Endodermal cell (in vitro differentiated cells): ENCODE data around the gene CCDC73. TPM values are rescaled to one million over a fixed set of nuclear protein-coding genes. Genes with fewer than 3 reads are reported as not detected.

Source experiments
- DNase-seq: peaks from one replicate; pipeline ENCODE4 v3.0.0-alpha.2; 2017
- H3K27ac ChIP-seq: 2 replicates; pipeline ENCODE4 v1.5.1; 2013; ENCODE audit warnings: mild to moderate bottlenecking, low read depth, low read length, moderate library complexity
- H3K27me3 ChIP-seq: 2 replicates; pipeline ENCODE4 v1.6.1; 2013; ENCODE audit warnings: mild to moderate bottlenecking, low read length, moderate library complexity; ENCODE audit not compliant: insufficient read depth, control insufficient read depth, poor library complexity, severe bottlenecking
- H3K36me3 ChIP-seq: 2 replicates; pipeline ENCODE4 v1.7.0; 2013; ENCODE audit warnings: mild to moderate bottlenecking, low read length, moderate library complexity; ENCODE audit not compliant: control insufficient read depth, insufficient read depth
- H3K4me1 ChIP-seq: one replicate; pipeline ENCODE4 v1.7.0; 2013; ENCODE audit warnings: low read length; ENCODE audit not compliant: control insufficient read depth, insufficient read depth
- H3K4me3 ChIP-seq: 2 replicates; pipeline ENCODE4 v1.5.1; 2013; ENCODE audit warnings: mild to moderate bottlenecking, low read length, moderate library complexity
- H3K9ac ChIP-seq: 2 replicates; pipeline ENCODE4 v1.6.1; 2013; ENCODE audit warnings: mild to moderate bottlenecking, low read length, moderate library complexity; ENCODE audit not compliant: poor library complexity, severe bottlenecking; ENCODE audit errors: extremely low read depth
- H3K9me3 ChIP-seq: 2 replicates; pipeline ENCODE4 v1.6.1; 2013; ENCODE audit warnings: mild to moderate bottlenecking, low read length, moderate library complexity; ENCODE audit not compliant: control insufficient read depth
- H3K27ac Mint-ChIP-seq: 2 replicates; pipeline ENCODE4 v1.8.0; 2020; ENCODE audit warnings: mixed read lengths
- H3K27me3 Mint-ChIP-seq: 2 replicates; pipeline ENCODE4 v1.8.0; 2021; ENCODE audit warnings: mild to moderate bottlenecking, mixed read lengths; ENCODE audit not compliant: insufficient read depth
- H3K36me3 Mint-ChIP-seq: 2 replicates; pipeline ENCODE4 v1.8.0; 2020; ENCODE audit warnings: low read depth, mixed read lengths
- H3K4me1 Mint-ChIP-seq: 2 replicates; pipeline ENCODE4 v1.8.0; 2020; ENCODE audit warnings: mixed read lengths
- H3K4me3 Mint-ChIP-seq: 2 replicates; pipeline ENCODE4 v1.8.0; 2020; ENCODE audit warnings: mild to moderate bottlenecking, moderate library complexity, mixed read lengths
- H3K9me3 Mint-ChIP-seq: 2 replicates; pipeline ENCODE4 v1.8.0; 2020; ENCODE audit warnings: mild to moderate bottlenecking, mixed read lengths
- CTCF ChIP-seq: fragments of 200-600 bp; sonication (generic); conservative IDR thresholded peaks from 2 replicates; pipeline ENCODE4 v1.5.0; 2021; ENCODE audit warnings: antibody characterized with exemption, mild to moderate bottlenecking
- WGBS, 2 experiments: methylation state at CpG; one replicate each; pipeline versions ENCODE4 v1.1.5 to v1.1.7; 2013; ENCODE audit warnings: missing lambda C conversion rate in 2 of 2, mixed read lengths in 1 of 2; ENCODE audit not compliant: insufficient coverage in 1 of 2, insufficient read length in 1 of 2; 5-methylcytosine and 5-hydroxymethylcytosine counted together
- total RNA-seq, 2 donors: library from RNA; stranded (reverse); fragmentation: NEBNext Ultra II Directional in 1 of 2; extraction: Animal tissue kit (Norgen Biotek cat#: 25700) in 1 of 2; gene quantifications; 2 replicates in 1 of 2; 3 replicates in 1 of 2; pipeline ENCODE4 v1.2.1, GENCODE V29; 2021

Gene CCDC73
- total RNA-seq, 2 donors from 2014 or later: not detected

- 97 to 100% methylated on average over 6 of the region's 6 CpGs for WGBS, 2 experiments
- Histone ChIP-seq H3K9ac (no peak overlapping the region), H3K27ac (no peak overlapping the region), H3K27me3 (no peaks in the 10 kb centered on the region), H3K4me1 (no peaks in the 10 kb centered on the region), H3K9me3 (peaks cover 6% of the 10 kb centered on the region), H3K4me3 (no peak overlapping the region), H3K36me3 (no peaks in the 10 kb centered on the region)
- no peak for TF ChIP-seq CTCF
- no peak for DNase-seq
- H3K4me3 Mint-ChIP-seq: no peak overlapping the region
- H3K9me3 Mint-ChIP-seq: peaks cover 10% of the 10 kb centered on the region
- H3K27ac Mint-ChIP-seq: no peak overlapping the region
- H3K27me3 Mint-ChIP-seq: peaks cover 4% of the 10 kb centered on the region
- H3K4me1 Mint-ChIP-seq: no peaks in the 10 kb centered on the region
- H3K36me3 Mint-ChIP-seq: no peaks in the 10 kb centered on the region
These were observed 90.2 kb downstream of the CCDC73 start for GRCh38 chr11:32704261-32704660.

DNA sequence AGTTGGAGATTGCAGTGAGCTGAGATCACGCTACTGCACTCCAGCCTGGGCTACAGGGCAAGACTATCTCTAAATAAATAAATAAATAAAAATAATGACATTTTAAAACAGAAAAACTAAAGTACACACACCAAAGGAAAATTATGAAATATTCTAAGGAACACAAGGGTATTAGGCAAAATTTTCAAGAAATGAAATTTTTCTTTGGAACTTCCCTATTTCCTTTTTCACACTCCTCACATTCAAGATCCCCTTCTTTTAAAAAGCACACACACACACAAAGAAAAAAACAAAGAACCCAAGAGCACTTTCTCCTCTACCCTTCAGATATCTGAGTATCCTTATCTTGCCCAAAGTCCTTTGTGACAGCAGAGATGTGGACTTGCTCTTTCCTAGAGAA is 92.8 kb downstream of the CCDC73 start:
- Mint-ChIP-seq H3K9me3 (peaks cover 10% of the 10 kb centered on the region), H3K27ac (no peak overlapping the region)

GRCh38 chr11:32698579-32698978 is 95.9 kb downstream of the CCDC73 start:
- H3K36me3 Mint-ChIP-seq: no peaks in the 10 kb centered on the region
- H3K4me3 Mint-ChIP-seq: no peak overlapping the region
- no peaks in the 10 kb centered on the region for H3K4me1 Mint-ChIP-seq
- Histone ChIP-seq H3K9me3 (no peaks in the 10 kb centered on the region), H3K27me3 (no peaks in the 10 kb centered on the region), H3K9ac (no peak overlapping the region), H3K4me3 (no peak overlapping the region), H3K4me1 (no peaks in the 10 kb centered on the region), H3K36me3 (no peaks in the 10 kb centered on the region), H3K27ac (no peak overlapping the region)
- no peak overlapping the region for H3K27ac Mint-ChIP-seq
- no peak for DNase-seq
- H3K27me3 Mint-ChIP-seq: no peaks in the 10 kb centered on the region
- no peak for TF ChIP-seq CTCF
- no peaks in the 10 kb centered on the region for H3K9me3 Mint-ChIP-seq
- 83% methylated on average over 1 of the region's 2 CpGs; no CpG with 5 or more reads in 1 of the 2 experiments for WGBS, 2 experiments

More for the DNA sequence above, 92.8 kb downstream of the CCDC73 start:
- H3K4me1 ChIP-seq: no peaks in the 10 kb centered on the region
- H3K36me3 ChIP-seq: no peaks in the 10 kb centered on the region
- no peaks in the 10 kb centered on the region for H3K4me1 Mint-ChIP-seq
- no peak overlapping the region for H3K9ac ChIP-seq
- peaks cover 6% of the 10 kb centered on the region for H3K9me3 ChIP-seq
- no peak overlapping the region for H3K4me3 ChIP-seq
- H3K36me3 Mint-ChIP-seq: no peaks in the 10 kb centered on the region
- H3K4me3 Mint-ChIP-seq: no peak overlapping the region
- WGBS, 2 experiments: no CpG with 5 or more reads among the region's 1 CpG
- TF ChIP-seq CTCF: no peak
- H3K27me3 ChIP-seq: no peaks in the 10 kb centered on the region
- DNase-seq: no peak
- peaks cover 2% of the 10 kb centered on the region for H3K27me3 Mint-ChIP-seq
- H3K27ac ChIP-seq: no peak overlapping the region
